GM20000 (cell line): ENCODE measurements around the gene LINGO3.

Experiments
- DNase-seq: peaks from one replicate; pipeline ENCODE4 v3.0.0; 2012; ENCODE audit warnings: low spot score
- CTCF ChIP-seq: IDR thresholded peaks from 2 replicates; pipeline ENCODE4 v1.5.1; 2012; ENCODE audit warnings: mild to moderate bottlenecking, control low read depth; ENCODE audit errors: extremely low read depth, missing control alignments

LINGO3 gene

GRCh38 chr19:2338751-2339643, 31.0 kb upstream of the LINGO3 start:
- no peak for DNase-seq
- no peak for TF ChIP-seq CTCF

DNA sequence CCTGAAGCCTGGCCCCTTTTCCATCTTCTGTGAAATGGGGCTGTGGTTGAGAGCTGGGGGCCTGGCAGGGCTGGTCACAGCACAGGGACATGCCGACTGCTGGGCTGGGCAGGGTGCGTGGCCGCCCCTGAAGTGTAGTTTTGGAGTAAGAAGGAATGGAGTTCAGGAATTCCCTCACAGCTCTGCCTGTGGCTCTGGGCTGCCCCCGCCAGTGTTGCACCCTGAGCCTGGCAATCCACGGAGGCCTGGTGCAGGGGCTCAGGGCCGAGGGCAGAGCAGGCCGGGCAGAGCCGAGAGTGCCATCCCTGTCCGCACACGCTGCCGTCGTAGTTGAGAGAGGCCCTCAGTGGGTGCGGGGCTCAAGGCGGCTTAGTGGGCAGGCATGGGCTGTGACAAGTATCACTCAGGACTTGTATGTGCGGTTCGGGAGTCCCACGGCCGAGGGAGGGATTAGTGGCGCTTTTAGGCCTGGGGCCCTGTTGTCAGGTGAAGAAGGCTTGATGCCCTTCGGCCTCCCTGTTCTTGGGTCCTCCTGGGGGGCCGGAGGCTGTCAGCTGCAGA, 30.2 kb upstream of the LINGO3 start:
- TF ChIP-seq CTCF = no peak
- DNase-seq = no peak

GRCh38 chr19:2337329-2337707, 29.4 kb upstream of the LINGO3 start:
- no peak for DNase-seq
- no peak for TF ChIP-seq CTCF

- DNase-seq = no peak
- TF ChIP-seq CTCF = no peak
Measured at GRCh38 chr19:2336528-2337328, 28.8 kb upstream of the LINGO3 start.

GRCh38 chr19:2335848-2336247, 27.9 kb upstream of the LINGO3 start:
- no peak for TF ChIP-seq CTCF
- DNase-seq = no peak

DNA sequence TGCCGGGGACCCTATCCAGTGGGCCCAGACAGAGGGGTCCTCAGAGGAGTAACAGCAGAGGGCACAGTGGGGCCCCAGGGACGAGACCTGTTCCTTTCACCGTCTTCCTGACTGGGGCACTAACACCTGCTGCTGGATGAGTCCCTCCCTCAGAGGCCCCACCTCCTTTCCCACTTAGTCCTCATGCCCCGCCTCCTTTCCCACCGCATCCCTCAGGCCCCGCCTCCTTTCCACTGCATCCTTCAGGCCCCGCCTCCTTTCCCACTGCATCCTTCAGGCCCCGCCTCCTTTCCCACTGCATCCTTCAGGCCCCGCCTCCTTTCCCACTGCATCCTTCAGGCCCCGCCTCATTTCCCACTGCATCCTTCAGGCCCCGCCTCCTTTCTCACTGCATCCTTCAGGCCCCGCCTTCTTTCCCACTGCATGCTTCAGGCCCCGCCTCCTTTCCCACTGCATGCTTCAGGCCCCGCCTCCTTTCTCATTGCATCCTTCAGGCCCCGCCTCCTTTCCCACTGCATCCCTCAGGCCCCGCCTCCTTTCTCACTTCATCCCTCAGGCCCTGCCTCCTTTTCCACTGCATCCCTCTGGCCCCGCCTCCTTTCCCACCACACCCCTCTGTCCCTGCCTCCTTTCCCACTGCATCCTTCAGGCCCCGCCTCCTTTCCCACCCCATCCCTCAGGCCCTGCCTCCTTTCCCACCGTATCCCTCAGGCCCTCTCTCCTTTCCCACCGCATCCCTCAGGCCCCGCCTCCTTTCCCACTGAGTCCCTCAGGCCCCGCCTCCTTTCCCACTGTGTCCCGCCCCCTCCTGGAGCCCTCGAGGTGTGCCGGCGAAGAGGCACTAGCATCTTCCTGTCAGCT, 27.3 kb upstream of the LINGO3 start:
- DNase-seq = no peak
- TF ChIP-seq CTCF = no peak
